Measurements from ENCODE around the gene TMEM125.

The TMEM125 gene

DNA sequence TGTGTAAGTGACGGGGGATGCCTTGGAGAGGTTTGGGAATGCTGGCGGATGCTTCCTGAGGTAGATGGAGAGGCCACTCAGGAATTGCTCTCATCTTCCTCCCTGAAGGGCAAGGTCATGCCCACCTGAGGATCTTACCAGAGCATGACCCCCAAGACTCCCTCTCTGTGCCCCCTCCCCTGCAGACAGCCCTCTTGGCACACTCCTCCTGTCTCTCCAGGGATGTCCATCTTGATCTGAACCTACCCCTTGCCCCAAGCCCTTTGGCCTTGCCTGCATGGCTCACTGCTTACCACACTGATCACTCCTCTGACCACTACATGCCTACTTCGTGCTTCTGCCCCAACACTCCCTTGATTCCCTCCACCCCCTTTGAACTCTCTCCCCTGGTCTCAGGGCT, 50.0 kb downstream of the TMEM125 start:
- Histone ChIP-seq H3K4me3 (ENCODE audit: low read depth, low read length) (no peak overlapping the region), H3K4me1 (ENCODE audit: control insufficient read depth, insufficient read depth, low read length) (peaks cover 2% of the 10 kb centered on the region), H3K9ac (ENCODE audit: low read depth, low read length) (no peak overlapping the region), H3K36me3 (ENCODE audit: control insufficient read depth, insufficient read depth, low read length) (no peaks in the 10 kb centered on the region), H3K9me3 (ENCODE audit: control insufficient read depth, insufficient read depth, low read length) (no peaks in the 10 kb centered on the region), H3K27me3 (ENCODE audit: control insufficient read depth, insufficient read depth, low read length) (no peaks in the 10 kb centered on the region)

DNA sequence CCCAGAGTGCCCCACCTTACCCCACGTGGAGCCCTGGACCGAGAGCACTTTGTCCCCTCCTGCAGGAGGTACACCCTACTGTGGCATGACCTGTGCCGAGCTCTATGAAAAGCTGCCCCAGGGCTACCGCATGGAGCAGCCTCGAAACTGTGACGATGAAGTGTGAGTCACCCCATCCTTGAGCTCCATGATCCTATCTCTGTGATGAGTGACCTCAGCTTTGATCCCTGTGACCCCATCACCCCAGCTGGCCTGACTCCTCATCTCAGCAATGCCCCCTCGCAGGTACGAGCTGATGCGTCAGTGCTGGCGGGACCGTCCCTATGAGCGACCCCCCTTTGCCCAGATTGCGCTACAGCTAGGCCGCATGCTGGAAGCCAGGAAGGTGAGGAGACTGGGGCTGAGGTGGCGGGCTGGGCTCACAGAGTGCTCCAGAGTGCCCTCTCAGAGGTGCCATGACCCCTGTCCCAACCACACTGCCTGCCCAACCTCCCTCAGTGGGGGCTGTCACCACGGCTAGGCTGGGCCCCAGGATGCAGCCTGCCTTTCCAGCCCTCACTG, 51.6 kb downstream of the TMEM125 start:
- H3K27me3 ChIP-seq (ENCODE audit: control insufficient read depth, insufficient read depth, low read length) = no peaks in the 10 kb centered on the region
- H3K4me1 ChIP-seq (ENCODE audit: control insufficient read depth, insufficient read depth, low read length) = peaks cover 2% of the 10 kb centered on the region
- no peaks in the 10 kb centered on the region for H3K36me3 ChIP-seq (ENCODE audit: control insufficient read depth, insufficient read depth, low read length)
- H3K9ac ChIP-seq (ENCODE audit: low read depth, low read length) = no peak overlapping the region
- no peaks in the 10 kb centered on the region for H3K9me3 ChIP-seq (ENCODE audit: control insufficient read depth, insufficient read depth, low read length)
- H3K4me3 ChIP-seq (ENCODE audit: low read depth, low read length) = no peak overlapping the region

DNA sequence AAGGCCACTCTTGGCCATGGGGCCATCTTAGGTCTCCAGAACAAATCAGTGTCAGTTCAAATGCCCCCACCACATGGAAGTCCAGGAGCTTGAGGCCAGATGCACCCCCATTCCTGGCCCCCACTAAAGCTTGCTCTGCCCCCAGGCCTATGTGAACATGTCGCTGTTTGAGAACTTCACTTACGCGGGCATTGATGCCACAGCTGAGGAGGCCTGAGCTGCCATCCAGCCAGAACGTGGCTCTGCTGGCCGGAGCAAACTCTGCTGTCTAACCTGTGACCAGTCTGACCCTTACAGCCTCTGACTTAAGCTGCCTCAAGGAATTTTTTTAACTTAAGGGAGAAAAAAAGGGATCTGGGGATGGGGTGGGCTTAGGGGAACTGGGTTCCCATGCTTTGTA, 52.7 kb downstream of the TMEM125 start:
- no peaks in the 10 kb centered on the region for H3K27me3 ChIP-seq (ENCODE audit: control insufficient read depth, insufficient read depth, low read length)
- peaks cover 2% of the 10 kb centered on the region for H3K4me1 ChIP-seq (ENCODE audit: control insufficient read depth, insufficient read depth, low read length)
- no peaks in the 10 kb centered on the region for H3K9me3 ChIP-seq (ENCODE audit: control insufficient read depth, insufficient read depth, low read length)
- no peak overlapping the region for H3K9ac ChIP-seq (ENCODE audit: low read depth, low read length)
- H3K36me3 ChIP-seq (ENCODE audit: control insufficient read depth, insufficient read depth, low read length) = no peaks in the 10 kb centered on the region
- H3K4me3 ChIP-seq (ENCODE audit: low read depth, low read length) = no peak overlapping the region
